Measurements from ENCODE around the gene GALNT4.
A peak's percentile ranks its signal among the peaks of the same experiment; 100 is the strongest.

The GALNT4 gene

DNA sequence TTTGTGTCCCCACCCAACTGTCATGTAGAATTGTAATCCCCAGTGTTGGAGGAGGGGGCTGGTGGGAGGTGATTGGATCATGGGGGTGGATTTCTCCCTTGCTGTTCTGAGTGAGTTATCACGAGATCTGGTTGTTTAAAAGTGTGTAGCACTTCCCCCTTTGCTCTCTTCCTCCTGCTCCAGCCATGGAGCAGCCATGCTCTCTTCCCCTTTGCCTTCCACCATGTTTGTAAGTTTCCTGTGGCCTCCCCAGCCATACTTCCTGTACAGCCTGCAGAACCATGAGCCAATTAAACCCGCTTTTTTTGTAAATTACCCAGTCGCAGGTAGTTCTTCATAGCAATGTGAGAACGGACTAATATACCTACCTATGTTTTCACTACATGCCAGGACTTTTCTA lies 3.8 kb upstream of the GALNT4 start:
- no peak for DNase-seq

DNA sequence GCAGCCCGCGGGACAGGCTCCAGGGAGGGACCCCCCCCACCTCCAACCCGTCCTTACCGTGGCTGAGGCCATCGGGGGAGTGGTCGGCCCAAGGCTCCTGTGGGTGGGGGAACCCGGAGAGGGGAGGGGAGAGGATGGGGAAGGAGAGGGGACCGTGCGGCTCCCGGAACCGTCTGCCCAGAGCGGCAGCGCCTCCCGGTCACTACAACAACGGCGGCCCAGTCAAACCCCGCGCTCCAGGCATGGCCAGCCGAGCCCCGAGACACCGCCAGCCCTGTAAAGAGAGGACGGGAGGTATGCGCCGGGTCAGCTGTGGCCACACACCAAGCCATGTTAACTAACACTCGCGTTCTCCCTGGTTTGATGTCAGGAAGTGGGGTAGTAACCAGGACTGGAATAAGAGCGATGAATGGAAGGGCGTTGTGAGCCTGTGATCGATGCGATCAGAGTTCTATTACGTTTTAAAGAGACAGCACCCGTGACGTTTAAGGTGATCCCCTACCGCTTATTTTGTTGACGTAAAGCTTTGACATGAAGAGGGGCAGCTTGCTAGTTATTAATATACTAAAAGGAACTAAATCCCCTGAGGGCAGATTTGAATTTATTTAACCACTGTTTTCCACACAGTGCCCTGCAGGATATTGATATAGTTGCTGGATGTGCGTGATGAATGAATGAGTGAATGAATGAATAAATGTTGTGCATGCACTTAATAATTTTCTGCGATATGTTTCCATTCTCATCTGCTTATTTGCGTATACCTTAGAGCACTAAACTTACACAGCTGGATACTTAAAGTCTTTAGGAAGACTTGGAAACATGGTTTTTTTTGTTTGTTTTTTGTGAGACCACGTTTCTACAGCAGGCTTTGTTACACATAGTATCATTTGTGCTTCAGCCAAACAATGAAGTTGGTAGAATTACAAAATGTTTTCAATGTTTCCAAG lies 1.5 kb upstream of the GALNT4 start, which contains the start of gene POC1B:
Gene POC1B (minus strand): TSS at position 224 of the 947 bp plus-strand sequence. CDS start 152 bp downstream, at position 72.
- DNase-seq, result peak; percentile 81 to 96 (median 90)

DNA sequence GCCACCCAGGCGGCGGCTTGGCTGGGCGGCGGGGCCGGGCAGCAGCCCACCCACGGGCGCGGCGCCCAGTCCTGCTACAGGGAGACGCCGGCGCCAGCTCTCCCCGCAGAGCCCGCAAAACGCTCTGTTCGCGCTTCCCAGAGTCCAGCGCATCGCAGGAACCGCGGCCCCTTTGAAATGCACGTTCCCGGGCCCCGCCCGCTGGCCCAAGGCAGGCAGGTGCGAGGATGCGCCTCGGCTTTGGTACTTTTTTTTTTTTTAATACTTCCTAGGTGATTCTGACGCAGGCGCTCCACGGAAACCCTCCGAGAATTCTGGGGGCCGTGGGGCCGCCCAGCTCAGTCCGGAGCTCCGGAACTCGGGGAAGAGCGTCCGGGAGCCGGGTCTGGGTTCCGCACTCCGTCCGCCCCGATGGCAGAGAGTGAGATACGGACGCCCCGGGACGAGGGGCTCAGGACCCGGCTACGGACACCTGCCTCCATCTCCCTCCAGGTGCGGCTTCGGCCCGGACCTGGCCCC lies 768 bp upstream of the GALNT4 start:
- DNase-seq, result peak; percentile 46 to 83 (median 81)

GRCh38 chr12:89523843-89524540 lies 604 bp downstream of the GALNT4 start:
- DNase-seq, result no peak

- DNase-seq, result no peak
These were observed 1.2 kb downstream of the GALNT4 start for GRCh38 chr12:89523393-89523792.

DNA sequence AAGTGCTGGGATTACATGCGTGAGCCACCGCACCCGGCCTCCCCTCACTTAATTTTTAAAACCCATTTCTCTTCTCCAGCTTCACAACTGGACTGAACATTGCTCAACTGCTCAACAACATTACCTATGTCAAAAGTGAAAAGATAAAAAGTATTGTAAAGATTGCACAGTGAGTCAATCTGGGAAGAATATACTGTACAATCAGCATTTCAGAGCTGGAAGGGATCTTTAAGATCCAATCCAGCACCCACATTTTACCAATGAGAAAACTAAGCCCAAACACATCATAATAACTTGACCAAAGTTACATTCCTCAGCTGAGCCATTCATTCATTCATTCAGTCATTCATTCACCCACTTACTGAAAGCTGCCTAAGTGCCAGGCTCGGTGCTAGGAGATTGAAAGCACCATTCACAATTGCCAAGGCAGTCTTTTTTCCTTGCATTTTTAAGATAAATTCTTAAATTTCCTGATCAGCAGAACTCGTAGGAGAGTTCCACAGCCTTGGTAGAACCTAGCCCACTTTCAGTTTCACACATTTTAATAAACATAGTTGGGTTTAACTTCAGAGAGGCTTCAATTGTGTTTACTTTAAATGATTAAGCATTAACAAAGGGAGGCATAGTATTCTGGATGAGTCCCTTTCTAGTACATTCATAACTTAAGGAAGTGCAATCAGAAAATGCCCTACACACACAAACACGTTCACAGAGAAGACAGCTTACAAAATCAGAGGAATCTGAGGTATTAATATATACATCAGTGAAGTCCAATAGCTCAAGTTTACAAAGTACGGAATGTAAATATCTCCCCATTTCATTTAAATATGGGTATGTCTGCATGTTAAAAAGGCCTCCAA lies 3.0 kb downstream of the GALNT4 start:
- DNase-seq, result no peak

DNA sequence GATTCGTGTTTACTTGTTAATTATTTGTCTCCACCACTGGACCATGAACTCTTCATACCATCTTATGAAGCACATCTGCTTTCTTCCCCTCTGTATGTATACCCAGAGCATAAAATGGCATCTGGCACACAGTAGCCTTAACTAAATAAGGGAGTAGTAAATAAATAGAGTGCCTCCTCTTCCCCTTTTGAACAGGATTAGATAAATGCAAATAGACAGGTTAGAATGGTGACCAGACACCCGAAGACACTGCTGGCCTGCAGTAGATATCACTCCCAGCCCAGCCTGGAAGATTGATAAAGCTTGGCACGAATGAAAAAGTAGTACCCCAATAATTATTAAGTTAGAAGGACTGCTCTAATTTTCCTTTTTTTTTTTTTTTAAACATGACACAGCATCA lies 6.9 kb downstream of the GALNT4 start:
- no peak for DNase-seq

DNA sequence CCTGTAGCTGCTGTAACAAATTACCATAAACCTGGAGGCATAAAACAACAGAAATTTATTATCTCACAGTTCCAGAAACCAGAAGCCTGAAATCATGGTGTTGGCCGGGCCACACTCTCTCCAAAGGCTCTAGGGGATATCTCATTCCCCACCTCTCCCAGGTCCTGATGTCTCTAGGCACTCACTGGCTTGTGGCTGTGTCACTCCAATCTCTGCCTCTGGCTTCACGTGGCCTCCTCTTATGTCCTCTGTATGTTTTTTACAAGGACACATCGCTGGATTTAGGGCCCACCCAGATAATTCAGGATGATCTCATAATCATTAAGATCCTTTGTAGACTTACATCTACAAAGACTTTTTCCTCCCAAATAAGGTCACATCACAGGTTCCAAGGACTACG lies 8.0 kb downstream of the GALNT4 start:
- no peak for DNase-seq

DNA sequence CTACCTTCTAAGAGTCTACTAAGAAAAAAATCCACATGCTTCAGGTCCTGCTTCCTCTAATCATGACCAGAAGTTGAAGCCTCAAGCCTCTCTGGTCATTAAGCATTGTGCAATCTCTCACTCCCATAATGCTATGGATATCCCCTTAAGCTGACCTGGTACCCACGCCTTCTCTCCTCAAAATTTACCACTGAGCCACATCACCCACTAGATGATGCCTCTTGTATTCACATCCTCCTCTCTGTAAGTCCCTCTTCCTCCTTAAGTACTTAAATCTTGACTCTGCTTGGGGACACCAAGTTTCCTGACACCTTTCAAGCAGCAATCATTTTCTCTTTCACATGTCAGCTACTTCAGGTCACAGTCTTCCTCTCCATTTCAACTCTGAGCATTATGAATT lies 9.8 kb downstream of the GALNT4 start:
- no peak for DNase-seq

DNA sequence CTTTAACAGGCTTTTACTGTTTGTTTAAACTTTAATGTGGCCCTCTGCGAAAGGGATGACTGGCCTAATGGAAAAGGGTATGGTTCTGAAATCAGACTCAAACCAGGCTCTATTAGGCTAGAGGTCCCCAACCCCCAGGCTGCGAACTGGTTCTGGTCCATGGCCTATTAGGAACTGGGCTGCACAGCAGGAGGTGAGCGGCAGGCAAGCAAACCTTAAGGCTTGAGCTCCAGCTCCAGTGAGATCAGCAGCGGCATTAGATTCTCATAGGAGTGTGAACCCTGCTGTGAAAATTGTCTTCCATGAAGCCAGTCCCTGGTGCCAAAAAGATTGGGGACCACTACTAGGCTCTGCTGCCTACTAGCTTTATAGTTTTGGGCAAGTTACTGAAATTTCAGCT lies 11.1 kb downstream of the GALNT4 start:
- DNase-seq, result no peak

- DNase-seq, result peak in 1 of 3 experiments; percentile 50
These were observed 17.4 kb downstream of the GALNT4 start for GRCh38 chr12:89507015-89507824.

DNA sequence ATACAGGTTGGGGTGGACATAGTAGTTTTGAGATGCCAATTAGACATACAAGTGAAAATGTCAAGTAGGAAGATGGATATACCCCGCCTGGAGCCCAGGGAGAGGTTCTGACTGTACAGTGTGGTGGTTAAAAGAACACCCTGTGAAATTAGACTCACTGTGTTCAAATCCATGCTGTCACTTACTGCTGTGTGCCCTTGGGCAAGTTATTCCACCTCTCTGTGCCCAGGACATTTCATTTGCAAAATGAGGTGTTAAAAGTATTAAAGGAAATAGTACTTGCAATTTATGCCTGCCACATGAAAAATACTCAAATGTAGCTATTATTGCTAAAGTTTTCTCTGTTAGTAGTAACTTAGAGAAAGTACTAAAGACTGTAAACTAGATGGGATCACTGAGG lies 18.5 kb downstream of the GALNT4 start:
- DNase-seq, result no peak

- DNase-seq, result no peak
These were observed 19.8 kb downstream of the GALNT4 start for GRCh38 chr12:89504560-89505346.

GRCh38 chr12:89501793-89502192 lies 22.8 kb downstream of the GALNT4 start:
- DNase-seq, result no peak

GRCh38 chr12:89499857-89500256 lies 24.7 kb downstream of the GALNT4 start:
- DNase-seq, result no peak

DNA sequence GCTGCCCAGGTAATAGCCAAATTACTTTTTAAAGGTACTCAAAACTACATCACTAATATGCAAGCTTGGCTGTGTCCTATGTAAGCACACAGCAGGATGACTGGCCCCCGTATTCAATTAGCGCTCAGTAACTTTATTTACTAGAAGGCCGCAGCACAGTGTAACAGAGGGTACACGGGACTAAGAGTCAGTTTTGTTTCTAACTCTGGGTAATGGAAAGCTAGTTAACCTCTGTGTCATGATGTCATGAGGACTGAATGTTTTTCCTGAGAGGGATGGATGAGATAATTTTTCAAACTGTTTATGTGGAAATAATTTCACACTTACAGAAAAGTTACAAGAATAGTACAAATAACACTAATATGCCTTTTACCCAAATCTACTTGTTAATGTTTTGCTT lies 27.1 kb downstream of the GALNT4 start:
- DNase-seq, result no peak

- DNase-seq, result no peak
These were observed 27.6 kb downstream of the GALNT4 start for GRCh38 chr12:89497005-89497404.

DNA sequence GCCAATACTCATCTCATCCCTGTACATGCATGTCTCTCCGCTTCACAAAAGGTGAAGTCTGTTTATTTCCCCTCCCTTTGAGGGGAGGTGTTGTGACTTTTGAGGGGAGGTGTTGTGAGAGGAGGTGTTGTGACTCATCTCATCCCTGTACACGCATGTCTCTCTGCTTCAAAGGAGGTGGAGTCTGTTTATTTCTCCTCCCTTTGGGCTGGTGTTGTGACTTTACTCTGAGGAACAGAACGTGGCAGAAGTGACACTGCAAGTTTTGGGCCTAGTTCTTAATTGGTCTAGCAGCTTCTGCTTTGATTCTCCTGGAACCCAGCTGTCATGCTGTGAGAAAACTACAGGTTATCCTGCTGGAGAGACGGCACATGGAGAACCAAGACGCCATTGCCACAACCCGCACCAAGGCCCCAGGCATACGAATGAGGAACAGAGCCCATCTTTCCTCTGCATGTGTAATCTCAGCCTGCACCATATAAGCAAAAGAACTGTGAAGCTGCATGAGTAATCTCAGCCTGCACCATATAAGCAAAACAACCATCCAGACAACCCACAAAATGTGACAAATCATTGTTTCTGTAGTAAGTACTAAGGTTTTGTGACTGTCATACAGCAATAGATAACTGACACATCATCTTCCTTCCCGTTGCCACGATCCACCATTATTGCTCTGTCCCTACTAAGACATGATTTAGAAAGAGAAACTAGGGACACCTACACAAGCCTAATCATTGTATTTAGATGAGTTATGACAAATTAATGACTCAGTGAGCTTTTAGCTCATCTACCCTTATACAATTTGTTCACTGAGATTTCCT lies 30.0 kb downstream of the GALNT4 start:
- no peak for DNase-seq

GRCh38 chr12:89493670-89494302 lies 30.8 kb downstream of the GALNT4 start:
- DNase-seq, result no peak

GRCh38 chr12:89492883-89493282 lies 31.7 kb downstream of the GALNT4 start:
- no peak for DNase-seq

Measured in NCI-H1417 (cell line).